WI38 (cell line): ENCODE results near the gene TCF7L2.

Experiments used
- H3K4me3 ChIP-seq: 2 replicates; pipeline ENCODE4 v1.5.1; 2011; ENCODE audit warnings: low read depth, mild to moderate bottlenecking, control low read depth, low read length
- TF ChIP-seq, protein P1 (sequence below): IDR thresholded peaks from 2 replicates; pipeline ENCODE4 v1.5.1; 2012; ENCODE audit warnings: low read depth, mild to moderate bottlenecking, control low read depth, low read length

TCF7L2 gene

DNA sequence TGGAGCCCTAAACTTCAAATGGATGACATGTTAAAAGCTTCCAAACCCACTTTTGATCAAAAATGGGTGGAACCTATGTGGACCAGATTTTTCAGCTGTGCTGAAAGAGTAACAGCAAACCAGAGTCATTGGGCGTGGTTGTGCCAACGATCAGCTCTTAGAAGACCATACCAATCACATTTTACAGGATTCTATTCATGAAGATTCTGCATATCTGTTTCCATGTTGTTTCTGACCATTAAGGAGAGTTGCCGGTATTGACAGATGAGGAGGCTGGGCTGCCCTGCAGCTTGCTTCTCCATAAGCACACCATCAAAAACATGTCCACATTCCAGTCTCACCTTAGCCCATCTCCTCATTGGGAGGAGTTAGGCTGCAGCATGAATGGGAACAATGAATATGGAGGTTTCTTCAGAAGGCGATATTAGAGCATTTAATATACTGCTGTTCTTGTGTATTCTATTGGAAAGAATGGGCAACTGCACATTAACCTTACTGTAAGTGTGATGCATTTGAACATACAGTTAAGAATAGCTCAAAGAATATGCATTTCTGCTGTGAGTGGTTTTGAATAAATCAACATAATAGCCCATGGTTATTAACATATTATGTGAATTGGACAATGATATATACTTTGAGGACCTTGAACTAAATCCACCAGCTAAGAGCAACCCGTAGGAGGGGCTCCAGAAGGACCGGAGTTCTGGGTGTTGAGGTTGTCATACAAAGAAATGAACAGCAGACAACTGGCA lies 116.7 kb downstream of the TCF7L2 start:
- TF ChIP-seq, protein P1, sequence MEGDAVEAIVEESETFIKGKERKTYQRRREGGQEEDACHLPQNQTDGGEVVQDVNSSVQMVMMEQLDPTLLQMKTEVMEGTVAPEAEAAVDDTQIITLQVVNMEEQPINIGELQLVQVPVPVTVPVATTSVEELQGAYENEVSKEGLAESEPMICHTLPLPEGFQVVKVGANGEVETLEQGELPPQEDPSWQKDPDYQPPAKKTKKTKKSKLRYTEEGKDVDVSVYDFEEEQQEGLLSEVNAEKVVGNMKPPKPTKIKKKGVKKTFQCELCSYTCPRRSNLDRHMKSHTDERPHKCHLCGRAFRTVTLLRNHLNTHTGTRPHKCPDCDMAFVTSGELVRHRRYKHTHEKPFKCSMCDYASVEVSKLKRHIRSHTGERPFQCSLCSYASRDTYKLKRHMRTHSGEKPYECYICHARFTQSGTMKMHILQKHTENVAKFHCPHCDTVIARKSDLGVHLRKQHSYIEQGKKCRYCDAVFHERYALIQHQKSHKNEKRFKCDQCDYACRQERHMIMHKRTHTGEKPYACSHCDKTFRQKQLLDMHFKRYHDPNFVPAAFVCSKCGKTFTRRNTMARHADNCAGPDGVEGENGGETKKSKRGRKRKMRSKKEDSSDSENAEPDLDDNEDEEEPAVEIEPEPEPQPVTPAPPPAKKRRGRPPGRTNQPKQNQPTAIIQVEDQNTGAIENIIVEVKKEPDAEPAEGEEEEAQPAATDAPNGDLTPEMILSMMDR: no peak
- H3K4me3 ChIP-seq: no peak overlapping the region

DNA sequence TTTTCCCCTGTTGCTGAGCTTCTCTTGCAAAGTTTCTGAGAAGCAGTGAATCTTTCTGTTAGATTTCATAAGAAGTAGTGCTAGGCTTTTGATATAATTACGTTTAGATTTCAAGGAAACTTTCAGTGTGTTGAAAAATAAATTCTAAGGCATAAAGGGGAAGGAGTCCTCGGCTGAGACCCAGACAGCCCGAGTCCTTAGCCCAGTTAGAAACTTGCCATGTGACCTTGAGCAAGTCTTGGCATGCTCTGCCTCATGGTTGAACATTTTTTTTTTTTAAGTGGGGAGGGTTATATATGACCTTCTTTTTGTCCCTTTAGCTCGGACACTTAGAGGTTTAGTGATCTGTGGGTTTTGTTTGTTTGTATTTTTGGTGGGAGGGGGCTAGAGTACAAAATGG lies 117.5 kb downstream of the TCF7L2 start:
- no peak overlapping the region for H3K4me3 ChIP-seq
- TF ChIP-seq, protein P1: no peak

DNA sequence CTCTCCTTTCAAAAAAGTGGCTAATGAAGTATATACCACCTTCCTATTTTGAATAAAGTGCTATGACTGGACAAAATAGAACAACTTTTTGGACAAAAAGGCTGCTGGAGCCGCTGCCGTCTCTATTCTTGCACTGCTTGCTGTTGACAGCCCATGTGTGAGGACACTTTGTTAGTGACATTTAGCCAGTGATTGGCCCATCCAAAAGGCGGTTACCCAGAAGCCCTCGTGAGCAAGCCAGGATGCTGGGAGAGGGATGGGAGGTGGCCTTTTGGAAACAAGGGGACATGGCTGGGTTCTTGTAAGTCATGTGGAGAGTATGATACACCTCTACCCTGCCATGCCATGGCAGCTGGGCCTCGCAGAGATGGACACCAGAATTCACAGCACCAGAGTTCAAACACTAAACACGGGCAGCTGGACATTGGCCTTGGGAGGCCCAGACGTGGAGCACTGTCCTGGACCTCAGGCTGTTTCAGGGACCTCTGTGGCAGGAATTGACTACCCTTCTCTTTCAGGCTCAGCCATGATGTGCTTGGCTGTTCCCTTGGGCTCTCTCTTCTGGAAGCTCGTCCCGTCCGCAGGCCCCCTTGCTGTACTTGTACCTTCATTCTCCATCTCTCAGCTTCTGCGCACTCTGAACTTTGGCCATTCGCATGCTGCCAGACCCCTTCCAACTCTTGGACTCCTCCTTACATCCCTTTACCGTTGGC lies 118.3 kb downstream of the TCF7L2 start:
- no peak overlapping the region for H3K4me3 ChIP-seq
- TF ChIP-seq, protein P1: no peak

DNA sequence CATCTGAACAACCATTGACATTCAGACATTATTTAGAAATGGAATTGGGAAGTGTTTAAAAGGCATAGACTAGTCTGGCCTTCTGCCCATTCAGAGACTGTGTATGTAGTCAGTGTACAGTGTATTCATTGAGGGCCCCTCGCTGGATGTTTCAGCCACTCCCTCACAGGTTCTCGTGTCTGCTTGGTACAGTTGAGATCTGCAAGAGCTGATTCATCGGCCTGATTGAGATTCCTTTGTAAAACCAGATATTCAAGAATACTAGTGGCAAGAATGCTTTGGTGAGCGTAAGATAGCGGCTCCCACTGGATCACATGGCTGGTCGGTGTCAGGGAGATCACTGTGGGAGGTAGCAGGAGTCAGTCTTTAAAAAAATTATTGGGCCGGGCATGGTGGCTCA lies 119.5 kb downstream of the TCF7L2 start:
- no peak overlapping the region for H3K4me3 ChIP-seq
- TF ChIP-seq, protein P1: no peak

DNA sequence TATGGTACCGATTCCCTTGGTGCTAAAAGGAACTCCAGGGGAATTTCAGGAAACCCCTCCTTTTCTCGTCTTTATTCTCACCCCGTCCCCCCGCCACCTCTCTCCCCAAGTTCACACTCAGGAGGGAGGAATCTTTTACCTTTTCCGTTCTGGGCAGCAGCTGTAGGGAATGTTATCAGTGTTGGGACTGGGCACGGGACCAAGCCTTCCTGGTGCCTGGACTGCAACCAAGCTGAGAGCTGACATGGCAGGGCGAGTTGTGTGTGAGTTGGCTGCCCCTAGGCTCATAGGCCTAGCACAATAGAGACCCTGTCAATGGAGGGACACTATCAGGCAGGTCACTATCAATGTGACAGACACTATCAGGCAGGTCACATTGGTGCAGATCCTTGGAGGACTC lies 121.4 kb downstream of the TCF7L2 start:
- TF ChIP-seq, protein P1: no peak

DNA sequence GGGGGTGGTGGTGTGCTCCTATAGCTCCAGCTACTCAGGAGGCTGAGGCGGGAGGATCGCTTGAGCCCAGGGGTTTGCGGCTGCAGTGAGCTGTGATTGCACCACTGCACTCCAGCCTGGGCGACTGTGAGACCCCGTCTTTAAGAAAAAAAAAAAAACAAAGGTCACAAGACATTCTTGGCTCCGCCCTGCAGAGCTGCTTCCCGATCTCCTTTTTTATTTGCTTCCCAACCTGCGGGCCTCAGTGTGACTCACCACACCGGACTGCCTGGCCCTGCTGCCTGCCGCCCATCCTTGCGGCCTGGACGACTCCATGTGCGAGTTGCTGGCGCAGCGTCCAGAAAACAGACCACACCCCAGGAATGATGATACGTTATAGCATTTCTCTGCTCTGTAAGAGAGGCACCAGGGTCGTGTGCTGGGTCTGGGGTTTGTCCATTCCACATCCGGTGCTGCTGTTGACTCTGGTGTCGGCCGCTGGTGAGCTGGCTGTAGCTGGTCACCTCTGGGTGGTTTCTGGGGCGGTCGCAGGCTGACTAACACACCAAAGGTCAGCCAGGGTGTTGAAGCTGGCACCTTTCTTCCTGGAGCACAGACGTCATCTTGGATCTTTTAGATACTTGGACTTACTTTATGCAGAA lies 123.6 kb downstream of the TCF7L2 start:
- peak overlapping the region; percentile 27 for H3K4me3 ChIP-seq
- TF ChIP-seq, protein P1: no peak

More for the DNA sequence above, 121.4 kb downstream of the TCF7L2 start:
- H3K4me3 ChIP-seq: no peak overlapping the region

DNA sequence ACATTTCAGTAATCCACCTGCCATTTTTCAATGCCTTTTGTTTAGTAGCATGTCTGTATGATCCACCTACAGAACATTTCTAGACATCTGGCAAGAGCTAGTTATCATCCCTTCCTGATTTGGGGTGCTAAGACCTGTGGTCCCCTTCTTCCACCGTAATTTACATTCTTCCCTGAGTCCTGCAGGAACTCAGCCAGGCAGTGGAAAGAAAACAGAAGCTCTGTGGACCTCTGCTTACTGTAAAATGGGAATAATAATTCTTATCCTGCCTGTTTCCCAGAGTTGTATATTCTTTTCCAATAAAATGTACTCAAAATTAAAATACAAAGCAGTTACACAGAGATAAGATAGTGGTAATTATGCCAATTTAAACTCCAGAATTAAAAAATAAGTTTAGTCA lies 126.9 kb downstream of the TCF7L2 start:
- H3K4me3 ChIP-seq: no peak overlapping the region
- TF ChIP-seq, protein P1: no peak
